Measurements from ENCODE around the gene RPN2. TPM values are rescaled to one million over a fixed set of nuclear protein-coding genes. Genes with fewer than 3 reads are reported as not detected.

The RPN2 gene
- total RNA-seq, 1 experiment from 2014 or later = 234 TPM

- no peak overlapping the region for H3K18ac ChIP-seq (ENCODE audit: insufficient read length, low read depth, low read length)
- H3K27me3 Mint-ChIP-seq (ENCODE audit: low read depth) = no peaks in the 10 kb centered on the region
- no peaks in the 10 kb centered on the region for H3K23me2 ChIP-seq (ENCODE audit: insufficient read length, low read depth, low read length, poor library complexity, severe bottlenecking)
- DNase-seq = no peak
- no peak overlapping the region for H4K91ac ChIP-seq (ENCODE audit: insufficient read length, low read depth, low read length)
- no peak overlapping the region for H3K56ac ChIP-seq (ENCODE audit: insufficient read length, low read depth, low read length)
- H3K4me2 ChIP-seq (ENCODE audit: insufficient read depth, insufficient read length, low read length) = no peak overlapping the region
- no peak overlapping the region for H2BK5ac ChIP-seq (ENCODE audit: insufficient read length, low read length)
- H3K9me3 Mint-ChIP-seq = no peaks in the 10 kb centered on the region
- H3T11ph ChIP-seq (ENCODE audit: low read length) = no peak overlapping the region
- H2BK20ac ChIP-seq (ENCODE audit: low read depth, low read length, poor library complexity, severe bottlenecking) = no peak overlapping the region
- H2AK5ac ChIP-seq (ENCODE audit: insufficient read length, low read length) = no peak overlapping the region
- no peak overlapping the region for H3K4ac ChIP-seq (ENCODE audit: low read depth, low read length)
- no peak overlapping the region for H3K14ac ChIP-seq (ENCODE audit: insufficient read depth, low read length)
- WGBS (ENCODE audit: extremely low coverage, insufficient read length, low lambda C conversion rate) = no CpG with 5 or more reads among the region's 3 CpGs
- H3K36me3 Mint-ChIP-seq (ENCODE audit: insufficient read depth in 1 of 3, low read depth in 3 of 3) = peaks cover 42 to 82% (median 67%) of the 10 kb centered on the region in 3 experiments
- H2BK120ac ChIP-seq (ENCODE audit: low read depth, low read length, poor library complexity, severe bottlenecking) = no peak overlapping the region
- TF ChIP-seq CTCF (conservative IDR thresholded peaks at IDR 0.05) = no peak
- no peak overlapping the region for H2AFZ ChIP-seq (ENCODE audit: low read length)
- no peak overlapping the region for H3K23ac ChIP-seq (ENCODE audit: insufficient read length, low read depth, low read length)
- H3K4me3 Mint-ChIP-seq = no peak overlapping the region
- no peaks in the 10 kb centered on the region for H3K79me2 ChIP-seq (ENCODE audit: insufficient read depth, low read length)
- no peaks in the 10 kb centered on the region for H3K27me3 ChIP-seq (ENCODE audit: insufficient read depth, low read length)
- no peaks in the 10 kb centered on the region for H4K20me1 ChIP-seq (ENCODE audit: control insufficient read depth, insufficient read depth, insufficient read length)
- no peak overlapping the region for H4K8ac ChIP-seq (replicated peaks; ENCODE audit: insufficient read length, low read depth, low read length)
- H3K27ac Mint-ChIP-seq = no peak overlapping the region
- no peaks in the 10 kb centered on the region for H3K79me1 ChIP-seq (ENCODE audit: insufficient read depth, low read depth, low read length, poor library complexity, severe bottlenecking)
- no peaks in the 10 kb centered on the region for H3K9me3 ChIP-seq (ENCODE audit: control insufficient read depth, low read depth, low read length)
- H3K4me1 Mint-ChIP-seq = no peaks in the 10 kb centered on the region
- no peak overlapping the region for H4K5ac ChIP-seq (ENCODE audit: insufficient read length, low read depth, low read length)
- no peak overlapping the region for H3K9ac ChIP-seq (ENCODE audit: extremely low read depth, insufficient read length, low read length)
- H3K27ac ChIP-seq (ENCODE audit: insufficient read length, low read depth, low read length) = no peak overlapping the region
- no peaks in the 10 kb centered on the region for H3K4me1 ChIP-seq (ENCODE audit: insufficient read depth, low read length)
- H2BK12ac ChIP-seq (ENCODE audit: insufficient read length, low read depth, low read length) = no peak overlapping the region
- H2BK15ac ChIP-seq (ENCODE audit: low read depth, low read length) = no peak overlapping the region
Observed at GRCh38 chr20:37209193-37209592, 30.1 kb downstream of the RPN2 start.
